ENCODE measurements around the gene KIAA0040.

- no peak for TF ChIP-seq CTCF (IDR thresholded peaks at IDR 0.05)
- TF ChIP-seq POLR2AphosphoS5 (IDR thresholded peaks at IDR 0.05), result no peak
- TF ChIP-seq POLR2A (IDR thresholded peaks at IDR 0.05), result no peak
- TF ChIP-seq EP300 (IDR thresholded peaks at IDR 0.05), result no peak
Measured at GRCh38 chr1:175148068-175148467, 44.5 kb downstream of the KIAA0040 start.
